Activated CD4-positive, alpha-beta T cell treated with anti-CD3 and anti-CD28 coated beads for 4 hours (primary cell): ENCODE measurements around the gene RTP5.
"Not testable (repeated sequence)": the region's sequence is repeated elsewhere in the genome, so short reads cannot be mapped to it uniquely, and the experiment has no call there.

Source experiments
- DNase-seq, 2 donors: peaks; one replicate each; pipeline ENCODE4 v3.0.0-alpha.2; 2020

Gene RTP5

GRCh38 chr2:241871538-241872312 lies 2.2 kb downstream of the RTP5 start:
- DNase-seq: no peak

- no peak for DNase-seq
Observed at GRCh38 chr2:241872313-241872642, 2.7 kb downstream of the RTP5 start.

- DNase-seq: no peak
Observed at GRCh38 chr2:241873081-241873802, 3.7 kb downstream of the RTP5 start.

DNA sequence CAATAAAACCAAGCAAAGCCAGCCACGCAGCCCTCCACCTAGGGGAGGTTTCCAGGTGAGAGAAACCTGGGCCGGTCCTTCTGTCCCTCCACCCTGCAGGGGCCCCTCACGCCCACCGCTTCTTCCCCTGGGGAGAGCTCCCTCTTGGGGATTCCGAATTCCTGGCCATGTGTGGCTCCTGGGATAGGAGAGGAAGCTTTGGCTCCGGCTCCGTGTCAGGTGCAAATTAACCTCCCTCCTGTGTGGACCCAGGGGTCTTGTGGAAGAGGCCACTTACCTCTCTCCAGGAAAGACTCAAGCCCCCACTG lies 4.2 kb downstream of the RTP5 start:
- no peak for DNase-seq

- DNase-seq: no peak
Observed at GRCh38 chr2:241874277-241874925, 4.9 kb downstream of the RTP5 start.

DNA sequence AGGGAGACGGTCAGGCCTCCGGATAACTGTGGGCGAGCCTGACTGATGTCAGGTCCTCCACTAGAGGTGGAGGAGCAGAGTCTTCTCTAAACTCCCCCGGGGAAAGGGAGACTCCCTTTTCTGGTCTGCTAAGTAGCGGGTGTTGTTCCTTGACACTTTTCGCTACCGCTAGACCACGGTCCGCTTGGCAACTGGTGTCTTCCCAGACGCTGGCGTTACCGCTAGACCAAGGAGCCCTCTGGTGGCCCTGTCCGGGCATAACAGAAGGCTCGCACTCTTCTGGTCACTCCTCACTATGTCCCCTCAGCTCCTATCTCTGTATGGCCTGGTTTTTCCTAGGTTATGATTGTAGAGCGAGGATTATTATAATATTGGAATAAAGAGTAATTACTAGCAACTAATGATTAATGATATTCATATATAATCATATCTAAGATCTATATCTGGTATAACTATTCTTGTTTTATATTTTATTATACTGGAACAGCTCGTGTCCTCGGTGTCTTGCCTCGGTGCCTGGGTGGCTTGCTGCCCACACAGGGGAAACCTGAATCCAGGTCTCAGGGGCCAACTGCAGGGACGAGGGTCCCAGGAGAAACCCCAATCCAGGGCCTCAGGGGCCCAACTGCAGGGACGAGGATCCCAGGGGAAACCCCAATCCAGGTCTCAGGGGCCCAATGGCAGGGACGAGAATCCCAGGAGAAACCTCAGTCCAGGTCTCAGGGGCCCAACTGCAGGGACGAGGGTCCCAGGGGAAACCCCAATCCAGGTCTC lies 6.4 kb downstream of the RTP5 start:
- DNase-seq: not testable (repeated sequence)

GRCh38 chr2:241876528-241877196 lies 7.1 kb downstream of the RTP5 start:
- DNase-seq: no peak

DNA sequence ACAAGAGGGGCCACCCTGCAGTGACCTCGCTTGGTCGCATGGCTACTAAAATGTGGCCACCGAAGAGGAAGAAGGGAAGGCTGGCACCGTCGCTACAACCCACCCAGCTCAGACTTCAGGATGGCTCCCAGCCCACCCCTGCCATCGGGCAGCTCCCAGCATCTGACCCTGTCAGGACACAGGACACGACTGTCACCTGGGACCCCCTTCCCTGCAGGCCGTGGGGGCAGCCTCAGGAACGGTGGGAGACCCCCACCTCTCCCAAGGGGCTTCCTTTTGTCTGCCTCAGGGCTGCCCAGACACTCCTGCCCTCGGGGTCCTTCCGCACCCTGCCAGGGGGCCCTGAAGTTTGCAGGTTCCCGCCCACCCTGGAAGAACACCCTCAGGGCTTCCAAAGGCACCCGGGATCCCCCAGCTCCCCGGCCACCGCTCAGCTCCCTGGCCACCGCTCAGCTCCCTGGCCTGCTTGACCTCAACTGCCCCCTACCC lies 7.7 kb downstream of the RTP5 start:
- no peak for DNase-seq

GRCh38 chr2:241877989-241878970 lies 8.8 kb downstream of the RTP5 start:
- DNase-seq: peak; percentile 67 to 77

GRCh38 chr2:241879326-241879725 lies 9.8 kb downstream of the RTP5 start:
- DNase-seq: no peak

- no peak for DNase-seq
Observed at GRCh38 chr2:241880311-241881073, 11.0 kb downstream of the RTP5 start.

GRCh38 chr2:241882091-241882625 lies 12.6 kb downstream of the RTP5 start:
- DNase-seq: peak; percentile 60 to 76

GRCh38 chr2:241884951-241885290 lies 15.4 kb downstream of the RTP5 start:
- no peak for DNase-seq

- DNase-seq: no peak
Observed at GRCh38 chr2:241885291-241885945, 15.9 kb downstream of the RTP5 start.

- DNase-seq: no peak
Observed at GRCh38 chr2:241885946-241886643, 16.6 kb downstream of the RTP5 start.

DNA sequence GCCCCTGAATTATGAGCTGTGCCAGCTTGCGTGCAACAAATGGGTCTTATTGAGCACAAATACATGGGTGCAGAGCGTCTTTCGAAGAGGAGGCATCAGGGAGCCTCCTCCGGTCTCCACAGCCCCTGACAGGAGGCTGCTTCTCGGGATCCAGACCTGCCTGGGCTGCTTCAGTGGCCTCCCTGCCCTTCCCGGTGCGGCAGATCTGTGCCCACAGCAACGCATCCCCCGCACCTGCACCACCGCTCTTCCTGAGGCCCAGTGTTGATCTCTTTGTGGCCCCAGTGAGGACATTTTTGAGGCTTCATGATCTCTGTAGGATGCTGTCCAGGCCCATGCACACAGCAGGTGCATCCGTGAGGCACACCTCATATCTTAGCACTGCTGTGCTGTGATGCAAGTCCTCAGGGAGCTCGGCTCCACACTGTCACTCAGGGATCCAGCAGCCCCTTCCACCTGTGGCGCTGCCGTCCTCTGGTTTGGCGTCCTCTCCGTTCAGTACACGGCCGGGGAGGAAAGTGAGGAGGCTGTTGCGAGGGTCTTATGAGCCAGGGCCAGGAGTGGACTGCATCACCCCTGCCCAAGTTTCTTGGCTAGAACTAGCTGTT lies 17.4 kb downstream of the RTP5 start:
- no peak for DNase-seq

GRCh38 chr2:241887806-241888522 lies 18.4 kb downstream of the RTP5 start:
- DNase-seq: no peak

DNA sequence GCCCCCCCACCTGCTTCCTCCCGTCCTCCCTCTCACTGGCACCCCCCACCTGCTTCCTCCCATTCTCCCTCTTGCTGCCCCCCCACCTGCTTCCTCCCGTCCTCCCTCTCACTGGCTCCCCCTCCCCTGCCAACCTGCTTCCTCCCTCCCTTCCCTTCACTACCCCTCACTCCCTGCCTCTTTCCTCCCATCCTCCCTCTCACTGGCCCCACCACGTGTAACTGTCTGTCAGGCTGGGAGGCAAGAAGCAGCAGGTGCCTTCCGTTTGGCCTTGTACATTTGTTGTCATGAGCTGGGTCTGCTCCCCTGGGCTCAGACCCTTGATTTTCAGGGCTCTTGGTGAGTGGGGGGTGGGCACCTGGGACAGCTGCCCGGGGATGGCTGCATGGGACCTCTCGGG lies 19.1 kb downstream of the RTP5 start:
- no peak for DNase-seq
